ENCODE data around the gene KMT5C. TPM values are rescaled to one million over a fixed set of nuclear protein-coding genes. Genes with fewer than 3 reads are reported as not detected.

KMT5C gene
- total and polyA plus RNA-seq, 8 donors: 4.3 to 27.4 (median 8.9) TPM

DNA sequence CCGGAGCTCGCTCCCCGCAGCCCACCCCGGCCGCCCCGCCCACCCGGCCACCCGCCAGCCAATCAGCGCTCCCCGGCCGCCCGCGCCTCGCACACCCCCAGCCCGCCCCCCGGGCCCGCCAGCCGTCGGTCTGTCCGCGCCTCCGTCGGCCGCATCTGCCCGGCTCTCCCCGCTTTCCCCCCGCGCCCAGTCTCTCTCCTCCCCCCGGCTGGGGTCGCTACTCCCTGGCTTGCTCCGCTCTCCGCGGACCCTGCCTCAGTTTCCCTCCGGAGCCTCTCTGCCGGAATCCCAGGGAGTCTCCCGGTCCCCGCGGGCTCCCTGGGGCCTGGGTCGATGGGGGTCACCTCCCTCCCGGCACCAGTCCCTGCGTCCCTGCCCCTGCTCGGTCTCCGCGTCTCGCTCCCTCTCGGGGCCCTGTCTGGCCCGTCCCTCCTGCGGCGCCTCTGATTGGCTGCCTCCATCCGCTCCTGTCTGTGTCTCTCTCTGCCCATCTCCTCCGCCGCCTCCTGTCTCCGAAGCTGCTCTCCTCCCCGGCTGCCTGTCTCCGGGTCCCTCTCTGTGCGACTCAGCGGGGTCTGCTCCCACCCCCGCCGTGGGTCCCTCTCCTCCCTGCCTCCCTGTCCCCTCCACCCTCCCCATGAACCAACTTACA is 30.1 kb downstream of the KMT5C start:
- no peak for FAIRE-seq
- ATAC-seq: peak in 2 of 4 donors; percentile 36 to 42
- intact Hi-C loops (cut with DNase I): loop anchor here in 1 of 3 donors (10.0 kb wide), 1 partner anchor 65 kb away; no protein-coding TSS in a partner anchor
- Histone ChIP-seq H3K27me3 (peaks cover 0 to 19% (median 2%) of the 10 kb centered on the region in 4 donors), H3K36me3 (no peaks in the 10 kb centered on the region), H3K9me3 (no peaks in the 10 kb centered on the region), H3K4me3 (no peak overlapping the region), H3K4me1 (peaks cover 0 to 3% (median 0%) of the 10 kb centered on the region in 3 donors), H3K27ac (no peak overlapping the region)
- TF ChIP-seq, protein P1, sequence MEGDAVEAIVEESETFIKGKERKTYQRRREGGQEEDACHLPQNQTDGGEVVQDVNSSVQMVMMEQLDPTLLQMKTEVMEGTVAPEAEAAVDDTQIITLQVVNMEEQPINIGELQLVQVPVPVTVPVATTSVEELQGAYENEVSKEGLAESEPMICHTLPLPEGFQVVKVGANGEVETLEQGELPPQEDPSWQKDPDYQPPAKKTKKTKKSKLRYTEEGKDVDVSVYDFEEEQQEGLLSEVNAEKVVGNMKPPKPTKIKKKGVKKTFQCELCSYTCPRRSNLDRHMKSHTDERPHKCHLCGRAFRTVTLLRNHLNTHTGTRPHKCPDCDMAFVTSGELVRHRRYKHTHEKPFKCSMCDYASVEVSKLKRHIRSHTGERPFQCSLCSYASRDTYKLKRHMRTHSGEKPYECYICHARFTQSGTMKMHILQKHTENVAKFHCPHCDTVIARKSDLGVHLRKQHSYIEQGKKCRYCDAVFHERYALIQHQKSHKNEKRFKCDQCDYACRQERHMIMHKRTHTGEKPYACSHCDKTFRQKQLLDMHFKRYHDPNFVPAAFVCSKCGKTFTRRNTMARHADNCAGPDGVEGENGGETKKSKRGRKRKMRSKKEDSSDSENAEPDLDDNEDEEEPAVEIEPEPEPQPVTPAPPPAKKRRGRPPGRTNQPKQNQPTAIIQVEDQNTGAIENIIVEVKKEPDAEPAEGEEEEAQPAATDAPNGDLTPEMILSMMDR (IDR thresholded peaks at IDR 0.05): no peak
- peak in 1 of 6 donors; percentile 78 for DNase-seq
- WGBS, 2 donors: 2 to 3% methylated on average over 27 to 49 of the region's 59 CpGs

DNA sequence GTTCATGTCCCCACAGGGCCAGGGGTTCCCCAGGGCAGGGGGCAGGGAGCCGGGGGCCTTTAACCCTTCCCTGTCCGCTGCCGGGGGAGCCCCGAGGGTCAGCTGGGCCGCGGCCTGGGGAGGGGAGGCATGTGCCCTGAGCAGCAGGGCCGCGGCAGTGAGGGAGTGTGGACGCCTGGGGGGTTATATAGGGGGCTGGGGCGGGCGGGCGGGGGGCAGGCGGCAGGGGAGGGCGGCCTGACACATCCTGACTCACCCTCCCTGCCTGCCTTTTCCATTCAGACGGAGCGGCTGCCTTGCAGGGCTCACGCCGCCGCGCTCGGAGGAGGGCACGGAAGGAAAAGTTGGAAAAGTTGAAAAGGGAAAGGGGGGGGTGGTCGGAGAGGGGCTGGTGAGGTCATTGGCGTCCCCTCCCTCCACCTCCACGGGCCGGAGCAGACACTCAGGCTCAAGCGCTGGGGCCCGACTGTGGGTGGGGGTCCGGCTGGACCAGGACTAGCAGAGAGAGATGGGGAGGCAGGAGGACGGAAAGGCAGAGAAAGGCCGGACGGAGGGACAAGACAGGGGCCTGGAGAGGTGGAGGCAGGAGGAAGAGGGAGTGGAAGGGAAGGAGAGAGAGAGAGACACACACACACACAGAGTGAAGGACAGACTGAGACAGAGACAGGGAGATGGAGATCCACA is 30.8 kb downstream of the KMT5C start, which contains the start of gene IL11:
IL11 (minus strand) TSS at position 159 of the 684 bp plus-strand sequence; CDS start at position 6, 153 bp downstream.
- ATAC-seq: no peak
- H3K36me3 ChIP-seq: no peaks in the 10 kb centered on the region
- H3K4me3 ChIP-seq: peak within 1 kb of the TSS in 1 of 4 donors; percentile 22
- no peak for FAIRE-seq
- H3K9me3 ChIP-seq: no peaks in the 10 kb centered on the region
- peaks cover 0 to 3% (median 0%) of the 10 kb centered on the region in 3 donors for H3K4me1 ChIP-seq
- intact Hi-C loops (cut with DNase I): loop anchor here in 1 of 3 donors (10.0 kb wide), 1 partner anchor 66 kb away; no protein-coding TSS in a partner anchor
- peak in 1 of 6 donors; percentile 44 for DNase-seq
- peaks cover 0 to 19% (median 2%) of the 10 kb centered on the region in 4 donors for H3K27me3 ChIP-seq
- 7 to 8% methylated on average over 27 to 32 of the region's 32 CpGs for WGBS, 2 donors
- TF ChIP-seq, protein P1 (IDR thresholded peaks at IDR 0.05): no peak
- H3K27ac ChIP-seq: no peak within 1 kb of the TSS

DNA sequence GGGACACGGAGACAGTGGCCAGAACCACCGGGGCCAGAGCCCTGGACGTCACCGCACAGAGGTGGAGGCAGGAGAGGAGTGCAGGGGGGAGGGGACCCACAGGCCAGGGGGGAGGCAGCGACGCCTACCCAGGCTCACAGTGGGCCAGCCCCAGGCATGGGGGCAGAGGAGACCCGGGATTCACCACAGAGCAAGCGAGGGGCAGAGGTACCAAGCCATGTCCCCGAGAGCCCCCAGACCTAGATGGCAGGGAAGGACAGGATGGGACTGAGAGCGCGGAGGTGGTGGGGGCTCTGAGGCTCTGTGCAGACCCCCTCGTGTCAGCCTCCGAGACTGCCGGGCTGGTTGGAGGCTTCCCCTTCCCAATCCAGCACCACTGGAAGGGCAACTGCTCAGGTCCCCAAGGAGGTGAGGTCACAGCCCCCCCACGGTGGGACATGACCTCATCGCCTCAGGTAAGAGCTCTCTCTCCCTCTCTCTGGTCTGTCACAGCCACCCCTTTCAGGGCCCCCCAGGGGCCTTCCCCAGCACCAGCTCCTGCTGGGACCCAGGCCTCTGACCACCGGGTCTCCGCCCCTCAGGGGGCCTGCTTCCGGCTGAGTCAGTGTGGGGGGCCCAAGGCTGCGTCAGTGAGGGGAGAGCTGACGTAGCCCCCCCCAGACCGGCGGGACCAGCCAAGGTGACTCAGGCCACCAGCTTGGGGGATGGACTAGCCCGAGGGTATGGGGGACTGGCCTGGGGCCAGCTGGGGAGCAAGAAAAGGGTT is 32.8 kb downstream of the KMT5C start:
- H3K4me1 ChIP-seq: peaks cover 0 to 3% (median 0%) of the 10 kb centered on the region in 3 donors
- H3K36me3 ChIP-seq: no peaks in the 10 kb centered on the region
- ATAC-seq (no peak), FAIRE-seq (no peak), DNase-seq (peak in 1 of 6 donors; percentile 76)
- H3K9me3 ChIP-seq: no peaks in the 10 kb centered on the region
- no peak overlapping the region for H3K4me3 ChIP-seq
- intact Hi-C loops (cut with DNase I): loop anchor here in 1 of 3 donors (10.0 kb wide), 1 partner anchor 68 kb away; no protein-coding TSS in a partner anchor
- H3K27ac ChIP-seq: no peak overlapping the region
- H3K27me3 ChIP-seq: peaks cover 0 to 19% (median 2%) of the 10 kb centered on the region in 4 donors
- 22 to 26% methylated on average over 23 to 24 of the region's 24 CpGs for WGBS, 2 donors
- TF ChIP-seq, protein P1 (IDR thresholded peaks at IDR 0.05): no peak

DNA sequence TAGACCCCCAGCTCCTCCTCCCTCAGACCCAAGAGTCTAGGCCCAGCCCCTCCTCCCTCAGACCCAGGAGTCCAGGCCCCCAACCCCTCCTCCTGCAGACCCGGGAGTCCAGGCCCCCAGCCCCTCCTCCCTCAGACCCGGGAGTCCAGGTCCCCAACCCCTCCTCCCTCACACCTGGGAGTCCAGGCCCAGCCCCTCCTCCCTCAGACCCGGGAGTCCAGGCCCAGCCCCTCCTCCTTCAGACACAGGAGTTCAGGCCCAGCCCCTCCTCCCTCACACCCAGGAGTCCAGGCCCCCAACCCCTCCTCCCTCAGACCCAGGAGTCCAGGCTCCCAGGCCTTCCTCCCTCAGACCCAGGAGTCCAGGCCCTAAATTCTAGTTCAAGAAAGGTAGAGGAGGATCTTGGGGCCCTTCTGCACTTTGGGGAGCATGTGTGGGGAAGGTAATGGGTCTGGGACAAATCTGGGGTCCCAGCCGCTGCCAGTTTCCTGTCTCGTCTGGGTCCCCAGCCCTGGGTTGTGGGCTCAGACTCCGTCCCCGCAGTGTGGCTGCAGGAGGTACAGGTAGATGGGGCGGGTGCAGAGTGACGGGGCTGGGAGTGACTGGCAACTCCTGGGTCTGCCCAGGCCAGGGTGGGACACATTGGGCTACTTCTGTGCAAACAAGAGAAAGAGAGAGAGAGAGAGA is 33.8 kb downstream of the KMT5C start:
- H3K36me3 ChIP-seq: no peaks in the 10 kb centered on the region
- ATAC-seq (no peak), DNase-seq (peak in 1 of 6 donors; percentile 58), FAIRE-seq (no peak)
- H3K4me3 ChIP-seq: no peak overlapping the region
- WGBS, 2 donors: 52 to 54% methylated on average over 9 of the region's 9 CpGs
- peaks cover 0 to 3% (median 0%) of the 10 kb centered on the region in 3 donors for H3K4me1 ChIP-seq
- H3K27me3 ChIP-seq: peaks cover 0 to 19% (median 2%) of the 10 kb centered on the region in 4 donors
- H3K27ac ChIP-seq: no peak overlapping the region
- intact Hi-C loops (cut with DNase I): loop anchor here in 1 of 3 donors (10.0 kb wide), 1 partner anchor 69 kb away; no protein-coding TSS in a partner anchor
- H3K9me3 ChIP-seq: no peaks in the 10 kb centered on the region
- TF ChIP-seq, protein P1 (IDR thresholded peaks at IDR 0.05): no peak
